SK-N-SH (cell line): ENCODE measurements around the gene USP10. TPM values are rescaled to one million over a fixed set of nuclear protein-coding genes. Genes with fewer than 3 reads are reported as not detected.

ENCODE experiments used
- CTCF ChIA-PET: fragments of 300-600, 350-600 bp; formaldehyde crosslinking; extraction: SDS; loops from one replicate; lab custom pipeline; 2021; lab: Yijun Ruan, JAX
- POLR2A ChIA-PET: fragments of 350-600 bp; sonication (Branson Sonifier 250); formaldehyde crosslinking; extraction: SDS; loops from one replicate; lab custom pipeline; 2020; ENCODE audit warnings: antibody characterized with exemption, inconsistent platforms; lab: Yijun Ruan, JAX
- DNase-seq: peaks from one replicate; pipeline ENCODE4 v3.0.0; 2012
- H2AFZ ChIP-seq: fragments of 200-600 bp; sonication (generic); 2 replicates; pipeline ENCODE4 v1.8.1; 2016; ENCODE audit warnings: antibody characterized with exemption, mild to moderate bottlenecking, low read depth
- H3F3A ChIP-seq: fragments of 200-600 bp; sonication (generic); replicated peaks from 2 replicates; pipeline ENCODE3; 2016; ENCODE audit warnings: antibody characterized with exemption, mild to moderate bottlenecking; ENCODE audit not compliant: insufficient read depth
- H3K27ac ChIP-seq, 2 experiments: fragments of 200-500 bp in 1 of 2; fragments of 200-600 bp in 1 of 2; sonication (Bioruptor generic) in 1 of 2; sonication (generic), shearing (Covaris generic) in 1 of 2; 2 replicates each; pipeline versions ENCODE4 v1.5.1 to v1.6.1; 2014 to 2016; ENCODE audit warnings: low read depth in 2 of 2, inconsistent platforms in 1 of 2, low read length in 1 of 2, mild to moderate bottlenecking in 1 of 2, mixed read lengths in 1 of 2
- H3K27me3 ChIP-seq: fragments of 200-600 bp; sonication (generic), shearing (Covaris generic); 2 replicates; pipeline ENCODE4 v1.6.1; 2016; ENCODE audit warnings: mixed run types; ENCODE audit not compliant: insufficient read depth
- H3K36me3 ChIP-seq, 2 experiments: fragments of 200-500 bp in 1 of 2; fragments of 200-600 bp in 1 of 2; sonication (Bioruptor generic) in 1 of 2; sonication (generic) in 1 of 2; replicated peaks in 1 of 2; 2 replicates each; pipeline versions ENCODE3 to v1.5.1; 2014 to 2016; ENCODE audit warnings: low read length in 1 of 2, mild to moderate bottlenecking in 1 of 2; ENCODE audit not compliant: insufficient read depth in 2 of 2, control insufficient read depth in 1 of 2
- H3K4me1 ChIP-seq, 2 experiments: fragments of 200-500 bp in 1 of 2; fragments of 200-600 bp in 1 of 2; sonication (Bioruptor generic) in 1 of 2; sonication (generic), shearing (Covaris generic) in 1 of 2; 2 replicates each; pipeline versions ENCODE4 v1.5.1 to v1.6.1; 2014 to 2016; ENCODE audit warnings: low read depth in 1 of 2, low read length in 1 of 2, mixed run types in 1 of 2; ENCODE audit not compliant: insufficient read depth in 2 of 2, control insufficient read depth in 1 of 2
- H3K4me2 ChIP-seq: fragments of 200-600 bp; sonication (generic), shearing (Covaris generic); 2 replicates; pipeline ENCODE4 v1.6.1; 2017; ENCODE audit warnings: mixed run types
- H3K4me3 ChIP-seq, 2 experiments: fragments of 200-500 bp in 1 of 2; fragments of 200-600 bp in 1 of 2; sonication (Bioruptor generic) in 1 of 2; sonication (generic), shearing (Covaris generic) in 1 of 2; 2 replicates each; pipeline versions ENCODE4 v1.5.1 to v1.8.1; 2014 to 2016; ENCODE audit warnings: low read depth in 2 of 2, inconsistent platforms in 1 of 2, low read length in 1 of 2, mild to moderate bottlenecking in 1 of 2, mixed read lengths in 1 of 2, moderate library complexity in 1 of 2
- H3K79me2 ChIP-seq: fragments of 200-600 bp; sonication (generic); 2 replicates; pipeline ENCODE4 v1.8.1; 2017; ENCODE audit warnings: mild to moderate bottlenecking; ENCODE audit not compliant: insufficient read depth
- H3K9ac ChIP-seq: fragments of 200-600 bp; sonication (generic); 2 replicates; pipeline ENCODE4 v1.6.1; 2017; ENCODE audit warnings: mixed run types
- H3K9me2 ChIP-seq: fragments of 200-600 bp; sonication (generic); 2 replicates; pipeline ENCODE4 v1.6.1; 2017; ENCODE audit warnings: mixed run types
- H3K9me3 ChIP-seq: fragments of 200-600 bp; sonication (generic); 2 replicates; pipeline ENCODE4 v1.6.1; 2017; ENCODE audit warnings: mixed run types, mild to moderate bottlenecking, moderate library complexity
- H4K20me1 ChIP-seq: fragments of 200-600 bp; sonication (generic); 2 replicates; pipeline ENCODE4 v1.6.1; 2017; ENCODE audit warnings: mild to moderate bottlenecking, mixed run types; ENCODE audit not compliant: insufficient read depth
- CHD2 ChIP-seq: fragments of 150-350 bp; IDR thresholded peaks from 2 replicates; pipeline ENCODE4 v1.6.1; 2018; ENCODE audit warnings: low read length; ENCODE audit not compliant: partially characterized antibody
- ELF1 ChIP-seq: IDR thresholded peaks from 2 replicates; pipeline ENCODE4 v1.4.0; 2012
- EP300 ChIP-seq, 2 experiments: IDR thresholded peaks; 2 replicates each; pipeline versions ENCODE4 v1.4.0 to v1.6.1; 2012; ENCODE audit warnings: borderline replicate concordance in 1 of 2, low read depth in 1 of 2, low read length in 1 of 2
- EZH2phosphoT487 ChIP-seq: fragments of 200-600 bp; sonication (generic); IDR thresholded peaks from 2 replicates; pipeline ENCODE4 v1.6.1; 2017; ENCODE audit warnings: low read depth, mixed run types, mild to moderate bottlenecking, antibody characterized with exemption, moderate library complexity, borderline replicate concordance
- FOXM1 ChIP-seq: IDR thresholded peaks from 2 replicates; pipeline ENCODE4 v1.4.0; 2012; ENCODE audit warnings: low read depth, mild to moderate bottlenecking
- GABPA ChIP-seq: IDR thresholded peaks from 2 replicates; pipeline ENCODE4 v1.4.0; 2012; ENCODE audit warnings: low read depth, mild to moderate bottlenecking
- GATA2 ChIP-seq: sonication (generic); formaldehyde crosslinking; IDR thresholded peaks from 2 replicates; pipeline ENCODE4 v1.5.0; 2020; ENCODE audit warnings: mild to moderate bottlenecking, missing genetic modification reagents
- JUND ChIP-seq: IDR thresholded peaks from 2 replicates; pipeline ENCODE4 v1.4.0; 2012
- MEF2A ChIP-seq: IDR thresholded peaks from 2 replicates; pipeline ENCODE4 v1.4.0; 2012; ENCODE audit warnings: low read depth, borderline replicate concordance
- MXI1 ChIP-seq: IDR thresholded peaks from 2 replicates; pipeline ENCODE4 v1.6.1; 2012; ENCODE audit warnings: mild to moderate bottlenecking, low read depth, low read length, improper control_type of control experiment
- POLR2AphosphoS5 ChIP-seq: IDR thresholded peaks from 2 replicates; pipeline ENCODE4 v1.6.1; 2012; ENCODE audit warnings: low read depth, low read length
- RAD21 ChIP-seq: IDR thresholded peaks from 2 replicates; pipeline ENCODE4 v1.6.1; 2012; ENCODE audit warnings: mild to moderate bottlenecking, low read length
- RFX5 ChIP-seq: IDR thresholded peaks from 2 replicates; pipeline ENCODE4 v1.6.1; 2012; ENCODE audit warnings: mild to moderate bottlenecking, improper control_type of control experiment, low read length
- RXRA ChIP-seq: IDR thresholded peaks from 2 replicates; pipeline ENCODE4 v1.4.0; 2012; ENCODE audit warnings: low read depth, mild to moderate bottlenecking, borderline replicate concordance
- TAF1 ChIP-seq: IDR thresholded peaks from 2 replicates; pipeline ENCODE4 v1.6.1; 2012; ENCODE audit warnings: low read depth, mild to moderate bottlenecking, low read length, moderate library complexity, borderline replicate concordance
- TCF12 ChIP-seq: IDR thresholded peaks from 2 replicates; pipeline ENCODE4 v1.4.0; 2012
- TEAD4 ChIP-seq: IDR thresholded peaks from 2 replicates; pipeline ENCODE4 v1.4.0; 2012; ENCODE audit warnings: mild to moderate bottlenecking, borderline replicate concordance; ENCODE audit not compliant: insufficient read depth
- YY1 ChIP-seq: IDR thresholded peaks from 2 replicates; pipeline ENCODE4 v1.4.0; 2012; ENCODE audit warnings: low read depth, mild to moderate bottlenecking
- WGBS: methylation state at CpG from one replicate; pipeline ENCODE4 v1.1.6; 2017; ENCODE audit warnings: low lambda C conversion rate; 5-methylcytosine and 5-hydroxymethylcytosine counted together
- polyA plus RNA-seq, 3 experiments: library from polyadenylated mRNA; depleted of rRNA; stranded (reverse); fragments of >200 nt; gene quantifications; 2 replicates each; pipeline ENCODE4 v1.2.3, GENCODE V29; 2012
- TF ChIP-seq, protein P1 (sequence below): IDR thresholded peaks from 2 replicates; pipeline ENCODE4 v1.6.1; 2012; ENCODE audit warnings: mild to moderate bottlenecking, low read depth, low read length, moderate library complexity
- TF ChIP-seq, protein P2 (sequence below): IDR thresholded peaks from 2 replicates; pipeline ENCODE4 v1.4.0; 2012; ENCODE audit warnings: low read depth, borderline replicate concordance
- TF ChIP-seq, protein P3 (sequence below): IDR thresholded peaks from 2 replicates; pipeline ENCODE4 v1.4.0; 2012; ENCODE audit warnings: low read depth

Gene USP10
- polyA plus RNA-seq, 1 of the 3 experiments (the other 2 are of a cell fraction), result 49.2 TPM

DNA sequence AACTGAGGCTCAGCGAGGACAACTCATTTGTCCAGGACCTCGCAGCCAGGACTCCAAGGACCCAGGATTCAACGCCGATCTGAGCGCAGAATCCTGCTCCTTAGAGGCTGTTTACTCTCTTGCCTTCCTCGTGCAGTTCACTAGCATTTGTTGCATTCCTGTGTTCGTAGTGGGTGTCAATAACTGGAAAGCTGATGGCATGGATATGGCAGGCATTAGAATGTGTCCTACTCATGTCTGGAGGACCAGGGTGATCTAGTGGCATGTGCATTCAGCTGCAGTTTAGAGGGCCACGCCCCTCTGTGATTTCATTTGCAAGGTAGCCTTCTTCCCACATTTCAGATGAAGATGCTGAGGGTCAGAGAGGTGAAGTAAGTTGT lies 120.5 kb downstream of the USP10 start:
- peak overlapping the region; percentile 82 for H2AFZ ChIP-seq
- H3K27me3 ChIP-seq, result no peaks in the 10 kb centered on the region
- peak overlapping the region; percentile 22; the same call in 1 of the 2 replicates for H3K9ac ChIP-seq
- H3K4me2 ChIP-seq, result peak overlapping the region; percentile 99
- no peak for DNase-seq
- H4K20me1 ChIP-seq, result no peaks in the 10 kb centered on the region
- no peaks in the 10 kb centered on the region for H3K9me2 ChIP-seq
- H3K4me1 ChIP-seq, result peaks cover 0 to 13% of the 10 kb centered on the region in 2 experiments; a peak in 2 of 4 replicates
- ChIA-PET CTCF (interaction anchor here (0.8 to 1.5 kb wide), 9 partner anchors 13 to 625 kb away, joined by 3 to 6 read pairs (median 3); no protein-coding TSS in a partner anchor), POLR2A (interaction anchor here (0.7 to 1.0 kb wide), 2 partner anchors 33 to 52 kb away, joined by 3 read pairs; no protein-coding TSS in a partner anchor)
- TF ChIP-seq, protein P1, sequence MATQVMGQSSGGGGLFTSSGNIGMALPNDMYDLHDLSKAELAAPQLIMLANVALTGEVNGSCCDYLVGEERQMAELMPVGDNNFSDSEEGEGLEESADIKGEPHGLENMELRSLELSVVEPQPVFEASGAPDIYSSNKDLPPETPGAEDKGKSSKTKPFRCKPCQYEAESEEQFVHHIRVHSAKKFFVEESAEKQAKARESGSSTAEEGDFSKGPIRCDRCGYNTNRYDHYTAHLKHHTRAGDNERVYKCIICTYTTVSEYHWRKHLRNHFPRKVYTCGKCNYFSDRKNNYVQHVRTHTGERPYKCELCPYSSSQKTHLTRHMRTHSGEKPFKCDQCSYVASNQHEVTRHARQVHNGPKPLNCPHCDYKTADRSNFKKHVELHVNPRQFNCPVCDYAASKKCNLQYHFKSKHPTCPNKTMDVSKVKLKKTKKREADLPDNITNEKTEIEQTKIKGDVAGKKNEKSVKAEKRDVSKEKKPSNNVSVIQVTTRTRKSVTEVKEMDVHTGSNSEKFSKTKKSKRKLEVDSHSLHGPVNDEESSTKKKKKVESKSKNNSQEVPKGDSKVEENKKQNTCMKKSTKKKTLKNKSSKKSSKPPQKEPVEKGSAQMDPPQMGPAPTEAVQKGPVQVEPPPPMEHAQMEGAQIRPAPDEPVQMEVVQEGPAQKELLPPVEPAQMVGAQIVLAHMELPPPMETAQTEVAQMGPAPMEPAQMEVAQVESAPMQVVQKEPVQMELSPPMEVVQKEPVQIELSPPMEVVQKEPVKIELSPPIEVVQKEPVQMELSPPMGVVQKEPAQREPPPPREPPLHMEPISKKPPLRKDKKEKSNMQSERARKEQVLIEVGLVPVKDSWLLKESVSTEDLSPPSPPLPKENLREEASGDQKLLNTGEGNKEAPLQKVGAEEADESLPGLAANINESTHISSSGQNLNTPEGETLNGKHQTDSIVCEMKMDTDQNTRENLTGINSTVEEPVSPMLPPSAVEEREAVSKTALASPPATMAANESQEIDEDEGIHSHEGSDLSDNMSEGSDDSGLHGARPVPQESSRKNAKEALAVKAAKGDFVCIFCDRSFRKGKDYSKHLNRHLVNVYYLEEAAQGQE, result no peak
- no peak for TF ChIP-seq GABPA
- no peak for TF ChIP-seq TAF1
- TF ChIP-seq POLR2AphosphoS5, result no peak
- no peak for TF ChIP-seq RFX5
- TF ChIP-seq, protein P2, sequence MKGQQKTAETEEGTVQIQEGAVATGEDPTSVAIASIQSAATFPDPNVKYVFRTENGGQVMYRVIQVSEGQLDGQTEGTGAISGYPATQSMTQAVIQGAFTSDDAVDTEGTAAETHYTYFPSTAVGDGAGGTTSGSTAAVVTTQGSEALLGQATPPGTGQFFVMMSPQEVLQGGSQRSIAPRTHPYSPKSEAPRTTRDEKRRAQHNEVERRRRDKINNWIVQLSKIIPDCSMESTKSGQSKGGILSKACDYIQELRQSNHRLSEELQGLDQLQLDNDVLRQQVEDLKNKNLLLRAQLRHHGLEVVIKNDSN, result no peak
- TF ChIP-seq MEF2A, result no peak
- TF ChIP-seq TEAD4, result no peak
- TF ChIP-seq EP300 (IDR thresholded peaks at IDR 0.05; ENCODE audit: borderline replicate concordance in 1 of 2, low read depth in 1 of 2, low read length in 1 of 2), result no peak
- no peaks in the 10 kb centered on the region for H3K36me3 ChIP-seq
- no peaks in the 10 kb centered on the region for H3K79me2 ChIP-seq
- H3F3A ChIP-seq, result peaks cover 5% of the 10 kb centered on the region
- H3K4me3 ChIP-seq, result peak overlapping the region; percentile 52 to 72
- H3K27ac ChIP-seq, result no peak overlapping the region
- H3K9me3 ChIP-seq, result no peaks in the 10 kb centered on the region
- WGBS, result 11% methylated on average over 7 of the region's 8 CpGs

DNA sequence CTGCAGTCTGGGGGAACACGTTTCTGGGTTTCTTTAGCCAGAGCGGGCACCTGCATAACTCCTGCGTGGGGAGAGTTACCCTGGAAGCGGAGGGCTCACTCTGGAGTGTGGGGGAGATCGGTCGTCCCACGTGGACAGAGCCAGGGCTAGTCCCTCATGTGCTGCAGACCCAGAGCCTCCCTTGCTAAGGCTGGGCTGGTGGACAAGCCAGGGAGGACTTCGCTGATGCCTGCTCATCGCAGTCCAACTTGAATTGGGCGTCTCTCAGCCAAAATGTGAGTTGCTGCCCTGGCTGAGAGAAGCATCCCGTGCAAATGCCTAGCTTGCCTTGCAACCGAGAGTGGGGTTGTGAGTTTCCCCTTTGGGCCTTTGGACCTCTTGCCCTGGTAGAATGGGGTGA lies 121.0 kb downstream of the USP10 start:
- peaks cover 0 to 13% of the 10 kb centered on the region in 2 experiments; a peak in 2 of 4 replicates for H3K4me1 ChIP-seq
- no peaks in the 10 kb centered on the region for H3K9me3 ChIP-seq
- no peak for DNase-seq
- H3K27me3 ChIP-seq, result no peaks in the 10 kb centered on the region
- H3K27ac ChIP-seq, result no peak overlapping the region
- H3K4me2 ChIP-seq, result peak overlapping the region; percentile 99
- no peak overlapping the region for H3K9ac ChIP-seq
- 85% methylated on average over 12 of the region's 12 CpGs for WGBS
- no peaks in the 10 kb centered on the region for H3K79me2 ChIP-seq
- no peaks in the 10 kb centered on the region for H3K36me3 ChIP-seq
- no peak overlapping the region for H3K4me3 ChIP-seq
- POLR2A ChIA-PET, result no interaction called here
- TF ChIP-seq ELF1, result no peak
- TF ChIP-seq TAF1, result no peak
- TF ChIP-seq TCF12, result no peak
- no peak for TF ChIP-seq RXRA
- no peak for TF ChIP-seq RAD21
- TF ChIP-seq JUND, result no peak
- no peak for TF ChIP-seq MXI1
- TF ChIP-seq CHD2, result no peak
- TF ChIP-seq GATA2 (CRISPR knock-in tag), result no peak
- TF ChIP-seq YY1, result no peak
- TF ChIP-seq, protein P3, sequence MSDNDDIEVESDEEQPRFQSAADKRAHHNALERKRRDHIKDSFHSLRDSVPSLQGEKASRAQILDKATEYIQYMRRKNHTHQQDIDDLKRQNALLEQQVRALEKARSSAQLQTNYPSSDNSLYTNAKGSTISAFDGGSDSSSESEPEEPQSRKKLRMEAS, result no peak
- TF ChIP-seq FOXM1, result no peak
- TF ChIP-seq EZH2phosphoT487, result no peak
- no peak for TF ChIP-seq GABPA
- CTCF ChIA-PET, result interaction anchor here (0.8 to 1.5 kb wide), 7 partner anchors 12 to 625 kb away, joined by 3 to 6 read pairs (median 3); no protein-coding TSS in a partner anchor
- H3F3A ChIP-seq, result peaks cover 5% of the 10 kb centered on the region
- H3K9me2 ChIP-seq, result no peaks in the 10 kb centered on the region
- H2AFZ ChIP-seq, result no peak overlapping the region
- no peaks in the 10 kb centered on the region for H4K20me1 ChIP-seq
